ENCODE results near the gene HIVEP3.

DNA sequence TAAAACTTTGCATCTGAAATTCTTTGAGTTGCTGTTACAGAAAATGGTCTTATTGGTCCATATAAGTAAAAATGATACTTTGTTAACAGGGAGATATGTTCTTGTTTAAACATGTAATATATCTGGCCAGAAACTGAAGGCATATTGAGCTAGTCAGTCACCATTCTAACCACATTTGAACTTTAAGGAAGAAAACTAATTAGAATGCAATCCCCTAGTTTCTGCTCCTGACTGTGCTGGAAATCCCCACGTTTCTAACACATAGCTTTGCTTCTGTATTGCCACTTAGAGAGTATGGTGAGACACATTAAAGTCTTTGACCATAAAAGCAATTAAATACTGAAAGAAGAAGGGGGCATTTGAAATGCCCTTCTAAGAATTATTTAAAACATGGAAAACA lies 32.1 kb upstream of the HIVEP3 start:
- TF ChIP-seq CTCF (conservative IDR thresholded peaks at IDR 0.05) (no peak), EZH2 (IDR thresholded peaks at IDR 0.05; ENCODE audit: low read depth) (no peak)
